HG03521 (cell line): ENCODE data around the gene MAGEA4.
"Not testable (repeated sequence)": the region's sequence is repeated elsewhere in the genome, so short reads cannot be mapped to it uniquely, and the experiment has no call there.

Experiments
- ATAC-seq: cut with Tn5 transposase; IDR thresholded peaks from one replicate; pipeline ENCODE4 v1.9.1; 2021; ENCODE audit warnings: mild to moderate bottlenecking, moderate library complexity; ENCODE audit not compliant: unreplicated experiment

Gene MAGEA4, protein sequence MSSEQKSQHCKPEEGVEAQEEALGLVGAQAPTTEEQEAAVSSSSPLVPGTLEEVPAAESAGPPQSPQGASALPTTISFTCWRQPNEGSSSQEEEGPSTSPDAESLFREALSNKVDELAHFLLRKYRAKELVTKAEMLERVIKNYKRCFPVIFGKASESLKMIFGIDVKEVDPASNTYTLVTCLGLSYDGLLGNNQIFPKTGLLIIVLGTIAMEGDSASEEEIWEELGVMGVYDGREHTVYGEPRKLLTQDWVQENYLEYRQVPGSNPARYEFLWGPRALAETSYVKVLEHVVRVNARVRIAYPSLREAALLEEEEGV

DNA sequence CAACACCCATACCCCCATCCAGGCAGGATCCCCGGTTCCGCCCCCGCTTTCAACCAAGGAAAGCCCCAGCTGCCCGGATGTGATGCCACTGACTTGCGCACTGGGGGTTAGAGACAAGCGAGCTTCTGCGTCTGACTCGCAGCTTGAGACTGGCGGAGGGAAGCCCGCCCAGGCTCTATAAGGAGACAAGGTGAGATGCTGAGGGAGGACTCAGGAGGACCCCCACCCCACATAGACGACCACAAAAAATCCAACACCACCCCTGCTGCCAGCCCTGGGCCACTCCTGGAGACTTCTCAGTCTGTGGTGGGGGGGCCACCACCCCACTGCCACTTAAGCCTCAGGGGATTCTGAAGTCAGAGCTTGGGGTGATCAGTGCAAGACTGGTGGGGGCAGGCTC, at the start of gene MAGEA4:
MAGEA4 (plus strand) TSS at position 110 of the 400 bp plus-strand sequence. CDS start 10,776 bp downstream, outside the sequence.
- ATAC-seq, result no peak

DNA sequence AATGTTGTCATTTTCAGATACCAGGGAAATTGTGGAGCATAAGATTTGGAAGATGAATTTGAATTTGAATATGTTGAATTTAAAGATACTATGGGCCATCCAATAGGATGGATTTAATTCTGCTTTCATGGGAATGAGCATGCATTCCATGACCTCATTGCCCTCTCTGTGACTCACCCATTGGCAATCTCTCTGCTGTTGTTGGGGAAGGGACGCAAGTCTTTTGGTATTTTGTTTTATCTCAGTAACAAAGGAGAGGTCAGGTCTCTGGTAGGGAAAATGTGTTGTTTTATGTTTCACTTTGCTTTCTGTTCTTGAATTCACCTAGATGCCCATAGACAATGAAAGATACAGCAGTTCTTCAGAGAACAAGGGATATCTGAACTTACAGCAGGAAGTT, 42.1 kb upstream of the MAGEA4 start:
- ATAC-seq, result no peak

DNA sequence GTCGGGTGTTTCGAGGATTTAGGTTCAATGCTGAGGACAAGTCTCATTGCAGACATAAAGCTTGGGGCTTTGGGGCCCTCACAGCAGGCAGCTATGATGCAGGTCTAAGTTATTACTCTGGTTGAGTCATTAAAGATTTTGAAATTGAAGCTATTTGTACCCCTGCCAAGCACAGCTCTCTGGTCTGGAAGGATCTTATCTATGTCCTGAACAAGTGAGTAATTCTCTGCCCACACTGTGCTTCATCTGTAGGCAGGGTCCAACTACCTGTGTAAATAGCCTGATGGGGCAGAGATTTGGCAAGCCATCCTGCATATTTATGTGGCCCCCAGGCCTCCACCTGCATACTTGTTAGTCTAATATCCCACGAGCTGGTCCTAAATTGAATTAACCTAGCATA, 41.4 kb upstream of the MAGEA4 start:
- no peak for ATAC-seq

DNA sequence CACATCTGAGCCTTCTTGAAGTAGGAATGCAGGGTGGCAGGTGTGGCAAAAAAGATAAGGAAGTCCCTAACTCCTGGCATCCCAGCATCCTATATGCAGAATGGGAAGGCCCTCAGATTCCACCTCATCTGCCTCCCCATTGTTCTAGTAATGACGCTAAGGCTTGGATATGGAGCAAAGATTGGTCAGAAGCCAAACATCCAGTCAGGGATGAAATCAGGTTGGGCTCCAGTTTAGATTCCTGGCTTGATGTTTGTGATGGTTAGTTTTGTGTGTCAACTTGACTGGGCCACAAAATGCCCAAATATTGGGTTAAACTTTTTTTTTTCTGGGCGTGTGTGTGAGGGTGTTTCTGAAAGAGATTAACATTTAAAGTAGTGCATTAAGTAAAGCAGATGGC, 39.6 kb upstream of the MAGEA4 start:
- ATAC-seq, result no peak

DNA sequence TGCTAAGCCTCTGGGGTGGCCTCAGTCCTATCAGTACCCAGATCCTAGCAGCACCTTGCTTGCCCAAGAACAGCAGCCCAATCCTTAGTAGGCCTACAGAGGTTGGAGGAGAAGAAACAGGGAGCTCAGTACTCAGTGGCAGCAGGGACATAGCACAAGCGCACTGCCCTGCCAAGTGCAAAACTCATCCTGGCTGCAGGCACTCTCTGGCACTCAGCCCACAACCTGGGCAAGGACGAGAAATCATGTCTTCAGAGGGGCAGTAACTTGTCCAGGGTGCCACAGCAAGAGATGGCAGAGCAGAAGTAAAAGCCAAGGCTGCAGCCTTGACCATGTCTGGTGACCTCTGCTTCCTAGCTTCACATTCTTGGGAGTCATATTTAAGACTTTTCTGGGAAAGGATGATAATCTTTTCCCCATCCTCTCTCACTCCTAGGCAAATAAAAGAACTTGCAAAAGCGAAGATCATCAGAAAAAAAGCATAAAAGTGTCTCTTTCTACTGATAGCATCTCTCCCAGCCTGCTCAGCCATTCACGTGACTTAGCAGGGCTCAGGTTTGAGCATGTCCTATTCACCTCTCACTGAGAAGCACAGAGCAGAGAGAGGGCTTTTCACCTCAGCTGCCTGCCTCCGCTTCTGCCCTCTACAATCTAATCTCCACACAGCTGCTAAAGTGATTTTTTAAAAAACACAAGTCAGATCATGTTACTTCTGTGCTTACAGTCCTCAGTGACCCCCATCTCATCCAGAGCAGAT, 37.2 kb upstream of the MAGEA4 start:
- no peak for ATAC-seq

DNA sequence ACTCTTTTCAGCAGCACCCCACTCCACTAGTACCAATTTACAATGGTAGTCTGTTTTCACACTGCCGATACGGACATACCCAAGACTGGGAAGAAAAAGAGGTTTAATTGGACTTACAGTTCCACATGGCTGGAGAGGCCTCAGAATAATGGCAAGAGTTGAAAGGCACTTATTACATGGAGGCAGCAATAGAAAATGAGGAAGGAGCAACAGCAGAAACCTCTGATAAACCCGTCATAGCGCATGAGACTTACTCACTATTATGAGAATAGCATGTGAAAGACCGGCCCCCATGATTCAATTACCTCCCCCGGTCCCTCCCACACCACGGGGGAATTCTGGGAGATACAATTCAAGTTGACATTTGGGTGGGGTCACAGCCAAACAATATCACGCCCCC, 34.1 kb upstream of the MAGEA4 start:
- no peak for ATAC-seq

DNA sequence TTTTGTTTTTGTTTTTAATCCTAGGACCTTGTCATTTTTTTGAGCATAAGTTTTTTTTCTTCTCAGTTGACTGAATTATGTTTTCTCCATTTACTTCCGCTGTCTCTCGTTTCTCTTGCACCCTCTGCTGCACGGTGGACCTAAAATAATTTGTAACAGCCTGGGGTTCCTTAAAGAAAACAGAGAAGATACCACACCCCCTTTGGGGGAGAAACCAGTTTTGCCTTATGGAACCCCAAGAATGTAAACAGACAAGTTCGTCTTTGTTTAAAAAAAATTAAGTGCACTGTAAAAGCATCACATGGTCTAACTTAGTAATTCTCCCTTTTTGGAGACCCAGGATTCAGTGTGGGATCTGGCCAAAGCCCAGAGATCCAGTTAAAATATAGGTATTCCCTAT, 32.8 kb upstream of the MAGEA4 start:
- ATAC-seq, result no peak

DNA sequence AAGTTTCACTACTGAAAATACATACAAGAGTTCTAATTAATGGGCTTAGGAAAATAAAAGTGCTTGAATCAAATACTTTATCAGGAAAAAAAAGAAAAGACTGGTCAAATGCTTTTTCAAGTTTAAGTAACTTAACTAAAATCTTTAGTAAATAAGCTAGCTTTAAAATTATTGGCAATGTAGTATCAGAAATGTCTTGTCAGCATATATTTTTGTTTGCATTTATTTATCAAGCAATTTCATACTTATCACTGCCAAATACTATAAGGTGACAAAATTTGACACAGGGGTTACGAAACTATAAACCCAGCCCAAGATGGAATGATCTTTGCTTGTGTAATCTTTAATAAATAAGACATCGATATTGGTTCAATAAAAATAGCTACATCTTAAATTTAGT, 31.8 kb upstream of the MAGEA4 start:
- no peak for ATAC-seq

DNA sequence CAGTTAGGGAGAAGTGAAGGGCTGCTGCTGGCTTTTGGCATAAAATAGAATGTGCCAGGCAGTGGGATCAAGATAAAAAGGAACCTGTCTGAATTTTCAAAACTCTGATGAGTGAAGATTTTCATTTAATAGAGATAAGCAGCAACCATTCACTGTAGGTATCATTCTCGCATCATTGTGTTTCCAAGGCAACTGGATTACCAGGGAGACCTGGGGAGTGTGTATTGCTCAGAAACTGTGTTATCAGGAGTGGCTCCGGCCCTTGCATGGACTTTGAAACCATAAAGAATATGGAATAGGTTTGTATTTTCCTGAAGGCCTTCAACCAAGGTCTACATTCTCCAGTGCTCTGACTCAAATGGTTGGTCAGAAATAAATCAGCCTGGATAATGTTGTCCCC, 23.3 kb upstream of the MAGEA4 start:
- ATAC-seq, result no peak

DNA sequence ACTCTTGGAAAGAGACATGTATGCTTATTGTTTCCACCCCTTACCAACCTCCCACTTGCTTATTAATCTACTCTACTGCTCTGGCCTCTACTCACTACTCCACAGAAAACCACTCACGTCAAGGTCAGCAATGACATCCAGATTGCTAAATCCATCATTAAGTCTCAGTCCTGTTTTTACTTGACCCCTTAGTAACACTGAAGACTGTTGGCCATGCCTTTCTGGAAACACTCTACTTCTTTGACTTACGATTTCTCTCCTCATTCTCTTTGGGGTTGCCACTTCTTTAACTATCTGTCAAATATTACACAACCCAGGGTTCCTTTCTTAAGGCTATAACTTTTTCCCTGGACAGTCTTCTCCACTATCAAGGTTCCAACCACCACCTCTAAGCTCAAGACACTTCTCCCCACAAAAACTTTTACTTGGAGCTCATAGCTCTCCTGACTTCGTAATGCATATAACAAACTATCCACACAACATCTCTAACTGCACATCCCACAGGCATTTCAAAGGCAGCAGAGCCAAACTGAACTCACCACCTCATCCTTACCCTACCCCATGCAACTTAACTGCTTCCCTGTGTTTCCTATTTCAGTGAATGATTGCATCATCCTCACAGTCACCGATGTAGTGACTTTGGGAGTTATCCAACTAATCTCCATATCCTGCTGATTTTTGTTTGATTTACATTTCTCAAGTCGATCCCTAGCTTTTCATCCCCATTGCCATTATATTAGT, 15.8 kb upstream of the MAGEA4 start:
- no peak for ATAC-seq

DNA sequence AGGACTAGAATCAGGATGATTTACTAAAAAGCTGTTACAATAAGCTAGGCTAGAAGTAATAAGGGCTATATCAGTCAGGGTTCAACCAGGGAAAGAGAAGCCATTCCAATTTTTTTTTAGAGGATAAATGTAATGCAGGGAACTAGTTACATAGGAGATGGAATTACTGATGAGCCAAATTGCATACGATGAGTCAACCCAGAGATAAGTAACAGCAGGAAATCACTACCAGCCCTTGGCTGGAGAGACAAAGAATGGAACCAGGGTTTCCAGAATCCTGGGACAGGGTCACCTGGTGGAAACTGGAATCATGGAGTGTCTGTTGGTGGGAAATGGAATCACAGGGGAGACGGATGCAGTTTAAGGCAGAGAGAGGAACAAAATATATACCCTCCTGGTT, 13.1 kb upstream of the MAGEA4 start:
- ATAC-seq, result no peak

DNA sequence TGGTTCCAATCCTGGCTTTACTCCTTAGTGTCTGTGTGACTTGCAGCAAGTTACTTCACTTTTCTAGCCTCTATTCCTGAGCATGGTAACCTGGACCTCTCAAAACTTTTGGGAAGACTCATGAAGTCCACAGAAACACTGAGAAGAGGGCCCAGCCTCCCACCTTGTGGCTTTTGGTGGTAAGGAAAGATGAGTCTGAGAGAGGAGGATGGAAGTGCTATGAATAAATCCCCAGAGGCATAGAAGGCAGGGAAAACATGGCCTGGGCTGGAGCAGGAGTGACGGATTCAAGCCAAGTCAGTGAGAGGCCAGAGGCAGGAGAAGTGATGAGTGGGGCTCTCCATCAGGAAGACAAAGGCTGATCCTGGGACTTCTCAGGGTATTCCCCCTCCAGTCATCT, 10.9 kb upstream of the MAGEA4 start:
- ATAC-seq, result no peak

DNA sequence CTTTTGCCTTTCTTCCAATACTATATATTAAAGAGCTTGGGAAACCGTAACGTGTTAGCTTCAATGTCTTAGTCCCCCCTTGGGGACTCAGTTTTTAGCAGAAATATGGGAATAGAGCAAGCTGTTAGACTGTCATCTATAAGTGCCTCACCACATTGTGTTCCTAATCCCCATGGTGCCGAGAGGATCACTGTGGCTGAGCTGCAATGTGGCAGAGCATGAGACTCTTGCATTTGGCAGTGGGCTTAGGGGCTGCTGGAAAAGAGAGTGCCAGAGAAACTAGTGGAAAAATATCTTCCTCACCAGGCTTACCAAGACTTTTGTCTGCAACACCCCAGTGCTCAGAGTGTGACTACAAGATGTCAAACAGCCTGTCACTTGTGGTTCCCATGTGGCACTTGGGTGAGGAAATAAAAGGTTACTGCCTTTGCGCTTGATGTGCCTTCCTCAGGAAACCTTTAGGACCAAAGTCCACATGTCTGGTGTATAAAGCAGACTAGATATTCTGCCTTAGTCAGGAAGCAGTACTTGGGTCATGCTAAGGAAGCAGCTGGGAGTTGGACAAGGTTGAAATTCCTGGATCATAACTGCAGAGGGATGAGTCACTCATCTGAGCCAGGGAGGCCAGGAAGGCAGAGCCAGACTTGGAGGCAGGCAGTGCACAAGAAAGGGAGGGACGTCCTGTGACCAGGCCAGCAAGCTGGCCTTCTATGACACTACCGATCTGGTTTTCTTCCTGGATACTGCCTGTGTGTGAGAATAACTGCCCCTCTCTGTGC, 9.7 kb upstream of the MAGEA4 start:
- ATAC-seq, result no peak

DNA sequence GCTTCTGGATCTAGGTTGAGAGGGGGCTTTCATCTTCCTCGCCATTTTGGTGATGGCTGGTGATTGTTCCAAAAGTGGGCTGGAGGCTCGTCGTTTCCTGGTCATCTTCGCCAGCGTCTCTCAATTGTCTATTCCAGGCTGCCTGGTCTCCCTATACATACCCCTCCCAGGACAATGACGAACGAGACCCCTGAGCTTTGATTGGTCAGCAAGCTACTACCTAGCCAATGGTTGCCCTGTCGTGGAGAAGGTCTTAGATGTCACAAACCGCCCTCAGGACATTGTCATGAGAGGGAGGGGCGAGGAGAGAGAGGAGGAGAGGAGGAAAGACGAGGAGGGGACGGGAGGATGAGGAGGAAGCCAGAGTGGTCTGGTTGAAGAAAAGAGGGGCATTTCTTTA, 7.7 kb upstream of the MAGEA4 start:
- ATAC-seq, result no peak

DNA sequence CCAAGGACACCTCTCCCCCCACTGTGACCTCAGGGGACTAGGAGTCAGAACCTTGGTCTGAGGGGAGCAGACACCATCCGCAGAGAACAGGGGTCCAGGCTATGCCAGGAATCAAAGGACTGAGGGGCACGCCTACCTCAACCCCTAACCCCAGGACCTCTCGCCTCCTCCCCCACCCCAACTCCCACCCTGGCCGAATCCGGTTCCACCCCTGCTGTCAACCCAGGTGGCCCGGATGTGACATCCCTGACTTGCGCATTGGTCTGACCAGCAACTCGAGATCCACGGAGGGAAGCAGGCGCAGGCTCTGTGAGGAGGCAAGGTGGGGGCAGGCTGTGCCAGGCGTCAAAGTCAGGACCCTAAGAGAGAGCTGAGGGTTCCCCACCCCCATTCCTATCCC, 468 bp upstream of the MAGEA4 start:
- ATAC-seq, result no peak

DNA sequence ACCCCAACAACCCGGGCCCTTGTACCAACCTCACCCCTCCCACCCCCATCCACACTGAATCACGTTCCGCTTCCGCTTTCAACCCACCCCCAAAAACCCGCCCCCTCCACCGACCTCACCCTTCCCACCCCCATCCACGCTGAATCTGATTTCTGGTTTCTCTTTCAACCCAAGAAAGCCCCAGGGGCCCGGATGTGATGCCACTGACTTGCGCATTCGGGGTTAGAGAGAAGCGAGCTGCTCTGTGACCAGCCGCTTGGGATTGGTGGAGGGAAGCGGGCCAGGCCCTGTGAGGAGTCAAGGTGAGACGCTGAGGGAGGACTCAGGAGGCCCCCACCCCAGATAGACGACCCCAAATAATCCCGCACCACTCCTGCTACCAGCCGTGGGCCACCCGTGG, 6.0 kb downstream of the MAGEA4 start:
- not testable (repeated sequence) for ATAC-seq

DNA sequence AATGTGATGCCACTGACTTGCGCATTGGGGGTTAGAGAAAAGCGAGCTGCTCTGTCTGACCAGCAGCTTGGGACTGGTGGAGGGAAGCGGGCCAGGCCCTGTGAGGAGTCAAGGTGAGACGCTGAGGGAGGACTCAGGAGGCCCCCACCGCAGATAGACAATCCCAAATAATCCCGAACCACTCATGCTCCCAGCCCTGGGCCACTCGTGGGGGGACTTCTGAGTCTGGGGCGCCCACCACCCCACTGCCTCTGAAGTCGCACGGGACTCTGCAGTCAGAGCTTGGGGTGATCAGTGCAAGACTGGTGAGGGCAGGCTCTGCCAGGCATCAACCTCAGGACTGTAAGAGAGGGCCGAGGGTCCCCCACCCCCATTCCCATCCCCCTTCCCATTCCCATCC, 6.9 kb downstream of the MAGEA4 start:
- no peak for ATAC-seq

DNA sequence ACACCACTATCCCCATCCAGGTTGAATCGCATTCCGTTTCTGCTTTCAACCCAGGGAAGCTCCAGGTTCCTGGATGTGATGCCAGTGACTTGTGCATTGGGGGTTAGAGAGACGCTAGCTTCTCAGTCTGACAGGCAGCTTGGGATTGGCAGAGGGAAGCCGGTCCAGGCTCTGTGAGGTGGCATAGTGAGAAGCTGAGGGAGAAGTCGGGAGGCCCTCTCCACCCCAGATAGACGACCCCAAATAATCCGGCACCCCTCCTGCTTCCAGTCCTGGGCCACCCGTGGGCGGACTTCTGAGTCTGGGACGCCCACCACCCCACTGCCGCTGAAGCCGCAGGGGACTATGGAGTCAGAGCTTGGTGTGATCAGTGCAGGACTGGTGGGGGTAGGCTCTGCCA, 7.4 kb downstream of the MAGEA4 start:
- ATAC-seq, result no peak

DNA sequence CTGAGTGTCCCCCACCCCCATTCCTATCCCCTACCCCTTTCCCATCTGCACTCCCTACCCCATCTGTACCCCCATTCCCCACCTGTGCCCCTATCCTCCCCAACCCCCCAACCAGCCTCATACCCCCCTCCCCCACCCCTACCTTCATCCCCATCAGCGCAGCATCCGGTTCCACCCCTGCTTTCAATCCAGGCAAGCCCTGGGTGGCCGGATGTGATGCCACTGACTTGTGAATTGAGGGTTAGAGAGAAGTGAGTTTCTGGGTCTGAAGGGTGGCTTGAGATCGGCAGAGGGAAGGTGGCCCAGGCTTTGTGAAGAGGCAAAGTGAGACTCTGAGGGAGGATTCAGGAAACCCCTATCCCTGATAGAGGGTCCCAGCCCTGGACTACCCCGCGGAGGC, 7.8 kb downstream of the MAGEA4 start:
- ATAC-seq, result no peak

DNA sequence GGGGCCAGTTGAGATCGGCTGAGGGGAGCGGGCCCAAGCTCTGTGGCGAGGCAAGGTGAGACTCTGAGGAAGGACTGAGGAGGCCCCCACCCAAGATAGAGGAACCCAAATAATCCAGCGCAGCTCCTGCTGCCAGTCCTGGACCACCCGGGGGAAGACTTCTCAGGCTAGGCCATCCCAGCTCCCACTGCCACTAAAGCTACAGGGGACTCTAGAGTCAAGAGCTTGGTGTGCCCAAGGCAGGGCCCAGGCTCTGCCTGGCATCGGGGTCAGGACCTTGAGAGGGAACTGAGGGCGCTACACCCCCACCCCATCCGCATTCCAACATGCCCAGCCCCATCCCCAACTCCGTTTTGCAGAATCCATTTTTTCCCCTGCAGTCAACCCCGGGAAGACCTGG, 8.6 kb downstream of the MAGEA4 start:
- no peak for ATAC-seq

DNA sequence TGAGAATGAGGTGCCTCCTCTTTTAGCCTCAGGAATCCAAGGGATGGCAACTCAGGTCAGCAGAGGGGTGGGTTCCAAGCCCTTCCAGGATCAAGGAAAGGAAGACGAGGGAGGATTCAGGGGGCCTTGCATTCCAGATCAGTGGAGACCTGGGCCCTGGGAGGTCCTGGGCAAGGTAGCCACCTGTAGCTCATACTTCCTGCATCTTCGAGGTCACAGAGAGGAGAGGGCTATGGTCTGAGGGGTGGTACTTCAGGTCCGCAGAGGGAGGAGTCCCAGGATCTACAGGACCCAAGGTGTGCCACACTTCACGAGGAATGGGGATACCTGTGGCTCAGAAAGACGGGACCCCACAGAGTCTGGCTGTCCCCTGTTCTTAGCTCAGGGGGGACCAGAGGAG, 9.2 kb downstream of the MAGEA4 start:
- no peak for ATAC-seq
